Panc1 (cell line): ENCODE measurements around the gene DYNC2I2. TPM values are rescaled to one million over a fixed set of nuclear protein-coding genes. Genes with fewer than 3 reads are reported as not detected.
A peak's percentile ranks its signal among the peaks of the same experiment; 100 is the strongest.

Source experiments
- ATAC-seq: fragments of 200-7000 bp; cut with Tn5 transposase; 2 replicates; pipeline ENCODE4 v1.9.1; 2020; ENCODE audit warnings: mild to moderate bottlenecking, moderate library complexity
- BruUV-seq: library from RNA; stranded (reverse); fragments of 400-500 nt; replicated peaks from 2 replicates; lab custom pipeline; 2021; lab: Mats Ljungman, UMichigan
- CTCF ChIA-PET: fragments of 300-600 bp; sonication (Branson Sonifier 250); formaldehyde crosslinking; loops from one replicate; lab custom pipeline; 2022; ENCODE audit warnings: antibody characterized with exemption; lab: Charles Lee
- POLR2A ChIA-PET: fragments of 300-600 bp; sonication (Branson Sonifier 250); formaldehyde crosslinking; loops from one replicate; lab custom pipeline; 2022; ENCODE audit warnings: antibody characterized with exemption; lab: Charles Lee
- DNase-seq: peaks from one replicate; pipeline ENCODE4 v3.0.0-alpha.2; 2010; ENCODE audit warnings: low read depth, low spot score
- H3K27ac ChIP-seq: 2 replicates; pipeline ENCODE4 v1.5.1; 2011; ENCODE audit warnings: mild to moderate bottlenecking, low read length, inconsistent platforms
- H3K27me3 ChIP-seq: fragments of 200-500 bp; sonication (Bioruptor generic); 2 replicates; pipeline ENCODE4 v1.6.0; 2014; ENCODE audit warnings: low read length, inconsistent platforms; ENCODE audit not compliant: control insufficient read depth, insufficient read depth
- H3K36me3 ChIP-seq: fragments of 200-500 bp; sonication (Bioruptor generic); 2 replicates; pipeline ENCODE4 v1.5.1; 2014; ENCODE audit warnings: inconsistent platforms, mild to moderate bottlenecking, low read length, moderate library complexity; ENCODE audit not compliant: control insufficient read depth, insufficient read depth
- H3K4me1 ChIP-seq: 2 replicates; pipeline ENCODE4 v1.5.1; 2011; ENCODE audit warnings: inconsistent platforms, mild to moderate bottlenecking, low read length, moderate library complexity; ENCODE audit not compliant: control insufficient read depth, insufficient read depth
- H3K4me3 ChIP-seq, 2 experiments: 2 replicates each; pipeline ENCODE4 v1.5.1; 2011 to 2012; ENCODE audit warnings: low read depth in 2 of 2, low read length in 2 of 2, mild to moderate bottlenecking in 2 of 2, inconsistent platforms in 1 of 2, moderate library complexity in 1 of 2
- H3K9me3 ChIP-seq: fragments of 200-500 bp; sonication (Bioruptor generic); 2 replicates; pipeline ENCODE4 v1.5.1; 2014; ENCODE audit warnings: low read depth, mild to moderate bottlenecking, inconsistent platforms, low read length, moderate library complexity; ENCODE audit not compliant: control insufficient read depth, insufficient read depth
- POLR2AphosphoS5 ChIP-seq: IDR thresholded peaks from 2 replicates; pipeline ENCODE4 v1.6.1; 2012; ENCODE audit warnings: mild to moderate bottlenecking, low read depth, low read length, moderate library complexity
- SIN3A ChIP-seq: IDR thresholded peaks from 2 replicates; pipeline ENCODE4 v1.6.1; 2012; ENCODE audit warnings: low read depth, mild to moderate bottlenecking, low read length, moderate library complexity, borderline replicate concordance; ENCODE audit not compliant: insufficient read depth
- TCF7L2 ChIP-seq: IDR thresholded peaks from 2 replicates; pipeline ENCODE4 v1.6.1; 2011; ENCODE audit warnings: mild to moderate bottlenecking, low read depth, low read length, inconsistent platforms
- in situ Hi-C: cut with HindIII; loops from 2 replicates; pipeline ENCODE4 v1.10.0; 2016; ENCODE audit warnings: low sequenced_read_pairs, low pct_unique_long_range_greater_than_20kb
- intact Hi-C: fragments of 100-400 bp; cut with micrococcal nuclease; formaldehyde crosslinking; loops from one replicate; pipeline ENCODE4 v1.10.0; 2022; ENCODE audit not compliant: unreplicated experiment
- total RNA-seq: library from RNA; stranded (reverse); gene quantifications from one replicate; pipeline ENCODE4 v1.2.1, GENCODE V29; 2021; ENCODE audit not compliant: unreplicated experiment
- TF ChIP-seq, protein P1 (sequence below): fragments of 450-650 bp; IDR thresholded peaks from 2 replicates; pipeline ENCODE4 v1.5.1; 2017; ENCODE audit warnings: mild to moderate bottlenecking
- TF ChIP-seq, protein P2 (sequence below), 2 experiments: IDR thresholded peaks; 2 replicates each; pipeline ENCODE4 v1.6.1; 2011 to 2012; ENCODE audit warnings: low read depth in 2 of 2, control low read depth in 1 of 2, low read length in 1 of 2, mild to moderate bottlenecking in 1 of 2, moderate library complexity in 1 of 2; ENCODE audit not compliant: insufficient read depth in 1 of 2

DYNC2I2 gene
- total RNA-seq, 1 experiment from 2014 or later: 78.1 TPM

- ChIA-PET POLR2A (interaction anchor here (0.7 kb wide), 1 partner anchor 135 kb away, joined by 3 read pairs; no protein-coding TSS in a partner anchor), CTCF (no interaction called here)
- no TSS peak for BruUV-seq
- DNase-seq: no peak
- ATAC-seq: peak; percentile 60
- TF ChIP-seq, protein P1, sequence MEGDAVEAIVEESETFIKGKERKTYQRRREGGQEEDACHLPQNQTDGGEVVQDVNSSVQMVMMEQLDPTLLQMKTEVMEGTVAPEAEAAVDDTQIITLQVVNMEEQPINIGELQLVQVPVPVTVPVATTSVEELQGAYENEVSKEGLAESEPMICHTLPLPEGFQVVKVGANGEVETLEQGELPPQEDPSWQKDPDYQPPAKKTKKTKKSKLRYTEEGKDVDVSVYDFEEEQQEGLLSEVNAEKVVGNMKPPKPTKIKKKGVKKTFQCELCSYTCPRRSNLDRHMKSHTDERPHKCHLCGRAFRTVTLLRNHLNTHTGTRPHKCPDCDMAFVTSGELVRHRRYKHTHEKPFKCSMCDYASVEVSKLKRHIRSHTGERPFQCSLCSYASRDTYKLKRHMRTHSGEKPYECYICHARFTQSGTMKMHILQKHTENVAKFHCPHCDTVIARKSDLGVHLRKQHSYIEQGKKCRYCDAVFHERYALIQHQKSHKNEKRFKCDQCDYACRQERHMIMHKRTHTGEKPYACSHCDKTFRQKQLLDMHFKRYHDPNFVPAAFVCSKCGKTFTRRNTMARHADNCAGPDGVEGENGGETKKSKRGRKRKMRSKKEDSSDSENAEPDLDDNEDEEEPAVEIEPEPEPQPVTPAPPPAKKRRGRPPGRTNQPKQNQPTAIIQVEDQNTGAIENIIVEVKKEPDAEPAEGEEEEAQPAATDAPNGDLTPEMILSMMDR: no peak
- TF ChIP-seq, protein P2, sequence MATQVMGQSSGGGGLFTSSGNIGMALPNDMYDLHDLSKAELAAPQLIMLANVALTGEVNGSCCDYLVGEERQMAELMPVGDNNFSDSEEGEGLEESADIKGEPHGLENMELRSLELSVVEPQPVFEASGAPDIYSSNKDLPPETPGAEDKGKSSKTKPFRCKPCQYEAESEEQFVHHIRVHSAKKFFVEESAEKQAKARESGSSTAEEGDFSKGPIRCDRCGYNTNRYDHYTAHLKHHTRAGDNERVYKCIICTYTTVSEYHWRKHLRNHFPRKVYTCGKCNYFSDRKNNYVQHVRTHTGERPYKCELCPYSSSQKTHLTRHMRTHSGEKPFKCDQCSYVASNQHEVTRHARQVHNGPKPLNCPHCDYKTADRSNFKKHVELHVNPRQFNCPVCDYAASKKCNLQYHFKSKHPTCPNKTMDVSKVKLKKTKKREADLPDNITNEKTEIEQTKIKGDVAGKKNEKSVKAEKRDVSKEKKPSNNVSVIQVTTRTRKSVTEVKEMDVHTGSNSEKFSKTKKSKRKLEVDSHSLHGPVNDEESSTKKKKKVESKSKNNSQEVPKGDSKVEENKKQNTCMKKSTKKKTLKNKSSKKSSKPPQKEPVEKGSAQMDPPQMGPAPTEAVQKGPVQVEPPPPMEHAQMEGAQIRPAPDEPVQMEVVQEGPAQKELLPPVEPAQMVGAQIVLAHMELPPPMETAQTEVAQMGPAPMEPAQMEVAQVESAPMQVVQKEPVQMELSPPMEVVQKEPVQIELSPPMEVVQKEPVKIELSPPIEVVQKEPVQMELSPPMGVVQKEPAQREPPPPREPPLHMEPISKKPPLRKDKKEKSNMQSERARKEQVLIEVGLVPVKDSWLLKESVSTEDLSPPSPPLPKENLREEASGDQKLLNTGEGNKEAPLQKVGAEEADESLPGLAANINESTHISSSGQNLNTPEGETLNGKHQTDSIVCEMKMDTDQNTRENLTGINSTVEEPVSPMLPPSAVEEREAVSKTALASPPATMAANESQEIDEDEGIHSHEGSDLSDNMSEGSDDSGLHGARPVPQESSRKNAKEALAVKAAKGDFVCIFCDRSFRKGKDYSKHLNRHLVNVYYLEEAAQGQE (IDR thresholded peaks at IDR 0.05; ENCODE audit: insufficient read depth in 1 of 2, low read depth in 2 of 2, low read length in 1 of 2): no peak
- TF ChIP-seq POLR2AphosphoS5 (no peak), SIN3A (no peak), TCF7L2 (no peak)
- Histone ChIP-seq H3K27ac (no peak overlapping the region), H3K27me3 (no peaks in the 10 kb centered on the region), H3K4me3 (peak overlapping the region; percentile 29 to 48), H3K36me3 (peaks cover 37% of the 10 kb centered on the region), H3K9me3 (no peaks in the 10 kb centered on the region), H3K4me1 (peaks cover 29% of the 10 kb centered on the region)
- in situ Hi-C loops (no loop called here), intact Hi-C loops (no loop called here)
Observed at GRCh38 chr9:128689293-128689774, 32.7 kb upstream of the DYNC2I2 start.

DNA sequence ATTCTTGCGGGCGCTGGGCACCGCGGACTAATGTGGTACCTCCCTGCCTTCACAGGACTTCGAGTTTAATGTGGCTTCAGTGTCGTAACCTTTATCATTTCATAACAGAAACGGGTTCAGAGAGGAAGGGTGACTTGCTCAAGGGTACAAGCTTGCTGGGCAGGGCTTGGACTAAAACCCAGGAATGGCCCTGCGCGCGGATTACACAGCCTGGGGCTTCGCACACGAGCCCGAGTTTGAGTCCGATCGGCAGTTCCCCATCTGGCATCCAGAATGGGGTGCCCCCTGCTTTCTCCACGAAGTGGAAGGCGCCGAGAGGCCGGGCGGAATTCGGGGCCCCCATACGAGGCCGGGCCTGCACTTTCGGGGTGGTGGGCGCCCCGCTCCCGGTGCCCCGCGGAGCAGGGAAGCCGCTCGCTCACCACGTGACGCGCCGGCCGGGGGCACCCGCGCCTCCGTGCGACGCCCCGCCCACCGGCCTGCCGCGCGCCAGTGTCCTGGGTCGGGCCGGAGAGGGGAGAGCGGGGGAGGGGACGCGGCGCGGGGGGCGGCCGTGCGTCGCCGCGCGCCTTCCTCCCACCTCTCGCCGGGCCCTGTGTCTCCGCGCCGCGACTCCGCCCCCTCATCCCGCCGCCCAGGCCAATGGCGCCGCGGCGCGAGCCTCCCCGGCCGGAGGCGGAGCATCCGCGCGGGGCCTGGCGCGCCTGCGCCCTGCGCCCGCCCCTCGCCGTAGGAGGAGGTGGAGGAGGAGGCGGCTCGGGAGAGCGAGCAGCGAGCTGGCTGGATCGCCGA, 32.0 kb upstream of the DYNC2I2 start, which contains the start of gene SET:
Gene SET, plus strand, starts transcription at position 722 of the 792 bp plus-strand sequence. CDS start 361 bp downstream, outside the sequence.
- DNase-seq (no peak), ATAC-seq (peak; percentile 88)
- Histone ChIP-seq H3K4me3 (peak within 1 kb of the TSS; percentile 96 to 97), H3K9me3 (no peaks in the 10 kb centered on the region), H3K4me1 (peaks cover 29% of the 10 kb centered on the region), H3K27ac (peak within 1 kb of the TSS; percentile 97), H3K36me3 (peaks cover 31% of the 10 kb centered on the region), H3K27me3 (no peaks in the 10 kb centered on the region)
- TF ChIP-seq POLR2AphosphoS5 (peak; percentile 56), SIN3A (no peak; the same call in 1 of the 2 replicates), TCF7L2 (no peak)
- TF ChIP-seq, protein P1: no peak
- TF ChIP-seq, protein P2 (IDR thresholded peaks at IDR 0.05; ENCODE audit: insufficient read depth in 1 of 2, low read depth in 2 of 2, low read length in 1 of 2): no peak
- no TSS peak for BruUV-seq
- ChIA-PET CTCF (no interaction called here), POLR2A (no interaction called here)
- intact Hi-C loops: no loop called here
- in situ Hi-C loops: no loop called here
